Activated T-helper 1 cell treated with anti-CD3 and anti-CD28 coated beads, Interleukin-2, amount 50 U/mL, for 16 hours (primary cell): ENCODE results near the gene CACTIN.
"Not testable (repeated sequence)": the region's sequence is repeated elsewhere in the genome, so short reads cannot be mapped to it uniquely, and the experiment has no call there.

ENCODE experiments used
- DNase-seq, 2 donors: peaks; one replicate each; pipeline ENCODE4 v3.0.0-alpha.2; 2020; ENCODE audit warnings: low read depth in 1 of 2, low spot score in 1 of 2

The CACTIN gene

GRCh38 chr19:3663838-3664237, 37.2 kb upstream of the CACTIN start:
- no peak for DNase-seq

DNA sequence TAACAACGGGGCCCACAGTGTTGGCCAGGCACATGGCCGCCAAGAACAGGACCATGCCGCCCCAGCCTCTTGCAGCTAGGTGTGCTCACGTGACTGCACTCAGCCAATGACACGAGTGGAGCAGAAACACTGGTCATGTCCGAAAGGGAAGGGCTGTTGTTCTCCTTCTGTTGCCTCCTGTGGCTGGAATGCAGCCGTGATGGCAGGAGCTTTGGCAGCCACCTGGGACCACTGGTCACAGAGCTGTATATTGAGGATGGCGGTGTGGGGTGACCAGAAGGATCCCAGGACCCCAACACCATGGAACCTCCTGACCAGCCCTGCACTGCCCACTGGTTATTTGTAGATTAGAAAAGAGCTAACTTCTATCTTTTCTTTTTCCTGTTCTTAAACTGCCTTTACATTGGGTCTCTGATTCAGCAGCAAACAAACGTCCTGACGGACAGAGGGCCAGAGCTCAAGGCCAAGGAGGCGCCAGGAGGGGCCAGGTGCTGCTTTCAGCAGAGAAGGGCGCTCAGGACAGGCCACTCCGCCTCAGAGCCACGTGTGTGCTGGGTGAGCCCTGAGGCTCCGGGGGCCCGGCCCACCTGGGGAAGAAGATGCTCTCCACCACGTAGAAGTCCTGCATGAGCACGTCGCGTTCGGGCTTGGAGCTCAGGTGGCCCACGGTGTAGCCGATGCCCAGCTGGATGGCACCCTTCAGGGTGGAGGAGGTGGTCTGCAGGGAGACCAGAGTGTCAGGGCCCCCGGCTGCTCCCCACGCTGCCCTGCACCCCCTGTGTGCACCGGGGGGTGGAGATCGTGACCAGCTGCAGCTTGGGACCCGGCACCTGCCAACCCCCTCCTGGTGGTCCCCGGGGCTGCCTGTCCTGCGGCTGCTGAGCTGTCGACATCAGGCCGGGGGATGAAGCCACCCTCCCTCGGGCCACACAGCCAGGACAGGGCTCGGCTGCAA, 35.0 kb upstream of the CACTIN start:
- no peak for DNase-seq

- no peak for DNase-seq
Measured at GRCh38 chr19:3660493-3661219, 34.1 kb upstream of the CACTIN start.

DNA sequence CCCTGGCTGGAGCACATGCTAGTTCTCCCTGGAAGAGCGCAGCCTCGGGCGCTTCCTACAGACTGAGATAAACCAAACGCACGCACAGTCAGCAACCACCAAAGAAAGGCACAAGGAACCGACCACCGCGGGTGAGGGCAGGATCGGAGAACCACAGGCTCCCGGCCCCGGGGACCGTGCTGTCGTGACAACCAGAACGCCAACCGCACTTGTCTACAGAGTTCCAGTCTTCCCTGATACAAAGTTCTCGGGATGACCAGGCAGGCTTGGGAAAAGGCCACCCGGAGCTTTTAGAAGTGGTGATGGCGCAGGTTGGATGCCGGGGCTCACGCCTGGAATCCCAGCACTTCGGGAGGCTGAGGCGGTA, 33.1 kb upstream of the CACTIN start:
- no peak for DNase-seq

DNA sequence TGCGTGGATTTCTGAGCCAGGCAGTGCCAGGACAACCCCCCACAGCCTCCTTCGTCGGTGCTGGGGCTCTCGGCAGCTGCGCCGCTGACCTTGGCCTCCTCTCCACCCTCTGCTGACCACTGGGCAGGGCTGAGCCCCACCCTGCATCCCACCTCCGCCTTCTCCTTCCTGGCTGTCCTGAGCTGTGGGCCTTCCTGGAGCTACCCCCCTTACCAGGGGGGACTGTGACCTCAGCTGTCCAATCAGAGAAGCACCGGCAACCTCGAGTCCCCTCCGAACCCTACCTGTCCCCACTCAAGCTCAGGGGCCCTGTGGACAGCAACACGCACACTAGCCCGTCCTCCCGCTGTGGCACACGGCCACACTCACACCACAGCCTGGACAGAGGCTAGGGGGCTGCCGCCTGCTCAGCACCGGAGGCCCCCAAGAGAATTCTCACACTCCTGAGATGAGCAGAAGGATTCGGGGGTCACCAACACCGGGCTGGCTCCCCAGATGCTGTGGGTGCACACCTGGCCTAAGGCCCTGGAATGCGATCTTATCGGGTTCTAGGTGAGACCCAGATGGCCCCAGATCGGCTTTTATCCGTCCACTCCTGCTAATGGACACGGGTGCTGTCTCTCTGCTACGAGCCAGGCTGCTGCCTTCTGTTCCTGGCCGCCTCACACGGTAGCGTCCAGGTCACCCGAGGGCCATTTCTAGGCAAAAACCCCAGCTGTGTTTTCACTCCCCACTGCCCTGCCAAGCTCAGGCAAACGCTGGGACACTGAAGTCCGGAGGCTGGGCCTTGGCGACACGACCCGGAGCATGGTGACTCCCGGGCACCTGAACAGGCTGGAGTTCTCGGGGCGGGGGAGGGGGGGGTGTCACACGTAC, 32.5 kb upstream of the CACTIN start:
- DNase-seq: no peak

DNA sequence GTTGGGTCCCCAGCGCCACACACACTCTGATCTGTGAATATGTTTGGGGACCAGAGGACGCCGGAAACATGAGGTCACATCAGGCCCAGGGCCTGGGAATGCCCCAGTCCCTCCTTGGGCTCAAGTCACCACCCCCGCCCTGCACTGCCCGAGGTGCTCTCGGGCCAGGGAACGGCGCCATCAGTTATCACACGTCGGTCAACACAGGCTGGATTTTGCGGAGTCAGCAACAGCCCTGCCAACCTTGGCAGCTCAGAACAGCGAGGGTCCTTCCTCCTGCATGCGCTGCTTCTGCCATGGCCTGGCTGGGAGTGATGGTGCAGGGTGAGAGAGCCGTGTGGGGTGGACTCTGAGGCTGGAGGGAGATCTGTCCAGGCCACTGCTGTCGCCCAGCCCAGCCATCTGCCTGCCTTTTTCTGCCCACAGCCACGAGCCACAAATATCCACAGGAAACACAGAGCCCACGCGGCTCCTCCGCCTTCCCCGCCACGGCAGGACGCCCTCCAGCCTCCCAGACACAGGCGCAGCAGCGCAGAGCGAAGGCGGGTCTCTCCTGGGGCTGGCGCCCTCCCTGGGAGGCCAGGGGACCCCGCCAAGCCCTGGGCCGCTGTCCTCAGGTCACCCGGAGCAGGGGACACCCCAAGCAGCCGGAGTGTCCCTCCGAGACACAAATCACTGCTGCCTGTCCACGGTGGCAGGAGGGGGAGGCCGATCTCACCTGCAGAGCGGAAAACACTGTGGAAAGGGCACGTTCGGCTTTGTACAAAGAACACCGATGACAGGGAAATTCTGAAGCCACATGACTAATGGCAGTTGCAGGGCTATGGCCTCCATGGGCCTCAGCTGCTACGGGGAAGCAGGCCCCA, 31.6 kb upstream of the CACTIN start:
- DNase-seq: no peak

GRCh38 chr19:3657395-3657769, 30.8 kb upstream of the CACTIN start:
- DNase-seq: no peak

DNA sequence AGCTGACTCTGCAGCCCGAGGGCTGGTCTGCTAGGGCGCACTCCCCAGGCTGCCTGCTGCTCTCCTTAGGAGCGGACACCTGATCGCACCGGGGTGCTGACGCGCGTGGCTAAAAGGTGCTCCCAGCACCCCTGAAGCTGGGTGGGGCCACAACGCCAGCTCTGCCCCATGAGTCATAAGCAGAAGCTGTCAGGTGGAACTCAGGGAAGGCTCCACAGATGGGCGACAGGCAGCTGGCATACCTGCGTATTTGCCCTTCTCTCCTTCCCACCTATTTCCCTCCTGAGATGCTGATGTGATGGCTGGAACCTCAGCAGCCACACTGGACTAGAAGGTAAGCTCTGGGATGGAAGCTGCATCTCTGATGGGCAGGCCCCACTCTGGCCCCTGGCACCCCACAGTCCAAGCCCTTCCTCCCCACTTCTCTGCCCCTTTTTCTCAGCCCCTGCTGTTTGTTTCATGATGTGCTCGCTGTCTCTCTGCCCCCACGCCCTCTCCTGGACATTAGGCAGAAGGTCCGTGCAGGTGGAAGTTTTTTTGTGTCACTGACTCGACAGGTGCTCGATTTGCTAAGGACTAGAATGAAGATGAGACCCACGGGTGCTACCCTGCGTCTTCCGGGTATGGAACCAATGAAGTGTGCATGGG, 30.3 kb upstream of the CACTIN start:
- no peak for DNase-seq

DNA sequence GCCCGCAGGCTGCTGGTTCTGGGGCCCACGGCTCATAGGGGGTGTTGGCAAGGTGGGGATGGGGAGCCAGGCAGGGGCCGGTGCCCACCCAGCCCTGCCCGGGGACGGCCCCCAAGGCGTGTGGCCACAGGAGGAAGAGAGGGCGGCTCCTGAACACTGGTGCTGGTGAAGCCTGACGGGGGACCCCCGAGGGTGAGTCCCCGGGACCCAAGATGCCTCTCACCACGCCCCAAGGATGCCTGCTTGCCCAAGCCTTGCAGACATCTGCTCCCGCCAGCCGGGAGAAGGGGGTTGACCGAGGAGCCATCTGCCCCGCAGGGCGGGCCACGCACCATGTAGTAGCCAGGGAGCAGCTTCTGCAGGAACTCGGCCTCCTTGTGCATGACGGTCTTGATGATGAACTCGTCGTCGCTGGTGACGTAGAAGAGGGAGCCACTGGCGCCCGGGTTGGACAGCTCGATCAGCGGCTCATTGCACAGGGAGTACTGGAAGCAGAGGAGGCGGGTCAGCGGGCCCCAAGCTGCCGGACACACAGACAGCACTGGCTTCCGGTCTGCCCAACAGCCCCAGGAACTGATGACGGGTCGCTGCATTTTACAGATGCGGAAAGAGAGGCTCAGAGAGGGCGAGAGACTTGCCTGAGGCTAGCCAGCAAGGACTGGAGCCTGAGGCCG, 29.6 kb upstream of the CACTIN start:
- DNase-seq: no peak

DNA sequence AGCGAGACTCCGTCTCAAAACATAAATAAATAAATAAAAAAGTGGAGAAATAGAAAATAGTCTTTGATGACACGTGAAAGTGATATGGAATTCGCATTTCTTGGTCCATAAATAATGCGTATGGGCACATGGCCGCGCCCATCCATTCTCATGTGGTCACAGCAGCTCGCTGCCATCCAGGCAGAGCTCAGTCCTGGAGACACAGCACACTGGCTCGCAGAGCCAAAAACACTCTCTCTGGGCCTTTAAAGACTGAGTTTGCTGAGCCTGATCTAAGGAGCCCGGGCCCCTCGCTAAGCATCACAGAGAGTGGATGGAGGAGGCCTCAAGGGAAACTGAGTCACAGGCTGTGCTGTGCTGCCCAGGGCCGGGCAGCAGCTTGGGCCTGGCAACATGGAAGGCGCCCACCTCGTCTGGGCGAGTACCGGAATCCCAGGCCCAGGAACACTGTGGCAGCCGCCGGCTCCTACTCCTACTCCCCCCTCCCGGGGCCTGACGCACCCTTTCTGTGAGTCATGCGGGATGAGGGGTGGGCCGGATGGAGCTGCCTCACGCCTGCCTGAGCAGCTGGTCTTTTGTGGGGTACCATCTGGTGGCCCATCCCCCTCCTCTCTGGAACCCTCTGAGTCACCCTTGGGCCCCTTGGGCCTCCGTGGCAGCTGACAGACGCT, 28.9 kb upstream of the CACTIN start:
- no peak for DNase-seq

DNA sequence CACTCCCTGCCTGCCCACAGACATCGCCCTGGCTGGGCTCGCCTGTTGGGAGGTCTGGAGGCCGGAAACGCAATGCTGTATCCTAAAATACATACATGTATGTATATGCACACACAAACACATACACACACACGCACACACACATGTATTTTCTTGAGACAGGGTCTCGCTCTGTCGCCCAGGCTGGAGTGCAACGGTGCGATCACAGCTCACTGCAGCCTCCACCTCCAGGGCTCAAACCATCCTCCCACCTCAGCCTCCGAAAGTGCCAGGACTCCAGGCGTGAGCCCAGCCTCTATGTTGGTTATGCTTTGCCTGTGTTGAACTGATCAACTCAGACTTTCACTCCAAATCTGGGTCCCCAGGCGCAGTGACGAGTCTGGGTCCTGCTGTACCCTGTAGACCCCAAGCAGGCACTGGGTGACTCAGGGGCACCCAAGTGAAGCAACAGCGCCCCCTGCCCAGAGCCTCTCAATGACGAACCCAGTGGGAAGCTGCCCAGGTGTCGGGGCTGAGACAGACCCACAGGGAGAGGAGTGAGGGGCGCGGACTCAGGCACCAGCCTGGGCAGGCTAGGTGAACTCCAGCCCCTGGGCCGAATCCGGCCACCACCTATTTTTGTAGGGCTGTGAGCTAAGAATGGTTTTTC, 27.4 kb upstream of the CACTIN start:
- DNase-seq: no peak

DNA sequence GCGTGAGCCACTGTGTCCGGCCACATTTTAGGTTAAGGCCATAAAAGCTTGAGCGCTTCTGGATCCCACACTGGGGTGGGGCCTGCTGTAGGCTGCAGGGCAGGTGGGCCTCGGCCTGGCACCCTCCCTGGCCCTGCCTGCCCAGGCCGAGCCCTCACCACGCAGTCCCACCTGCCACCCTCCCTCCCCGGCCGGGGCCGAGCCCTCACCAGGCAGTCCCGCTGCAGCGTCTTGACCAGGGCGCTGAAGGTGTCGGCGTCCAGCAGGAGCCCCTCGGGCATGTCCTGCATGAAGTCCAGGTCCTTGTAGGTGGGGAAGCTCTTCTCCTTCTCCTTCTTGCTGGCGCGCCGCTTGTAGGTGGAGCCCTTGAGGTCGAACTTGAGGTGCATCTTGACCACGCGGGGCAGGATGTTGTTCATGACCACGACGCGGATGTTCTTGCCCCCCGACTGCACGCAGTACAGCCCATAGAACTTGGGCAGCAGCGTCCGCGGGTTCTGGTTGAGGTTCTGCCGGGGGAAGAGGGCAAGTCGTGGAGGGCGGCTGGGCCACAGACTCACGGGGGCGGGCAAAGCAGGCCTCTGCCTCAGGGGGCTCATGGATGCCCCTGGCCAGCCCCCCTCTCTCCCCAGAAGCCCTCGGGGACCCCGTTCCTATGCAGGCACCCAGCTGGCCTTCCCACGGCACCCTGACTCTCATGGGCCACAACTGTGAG, 26.6 kb upstream of the CACTIN start:
- no peak for DNase-seq

- no peak for DNase-seq
Measured at GRCh38 chr19:3652422-3652821, 25.8 kb upstream of the CACTIN start.

DNA sequence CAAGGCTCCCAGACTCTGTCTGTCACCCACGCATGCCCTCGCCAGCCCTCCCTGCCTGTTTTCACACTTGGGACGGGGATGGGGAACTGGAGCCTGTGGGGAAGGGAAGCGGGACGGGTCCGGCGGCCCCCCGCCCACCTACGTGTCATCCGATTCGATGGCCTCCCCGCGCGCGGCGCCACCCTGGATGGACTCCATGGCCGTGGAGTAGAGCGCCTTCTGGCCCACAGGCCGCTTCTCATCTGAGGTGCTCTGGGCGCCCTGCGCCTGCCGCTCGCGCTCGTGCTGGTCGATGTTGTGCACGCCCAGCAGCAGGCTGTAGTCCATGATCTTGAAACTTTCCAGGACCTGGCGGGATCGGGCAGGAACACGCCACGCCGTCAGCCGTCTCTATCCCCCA, 25.1 kb upstream of the CACTIN start:
- no peak for DNase-seq

GRCh38 chr19:3649888-3650287, 23.3 kb upstream of the CACTIN start:
- no peak for DNase-seq

GRCh38 chr19:3648037-3648905, 21.7 kb upstream of the CACTIN start:
- no peak for DNase-seq

GRCh38 chr19:3647102-3647501, 20.5 kb upstream of the CACTIN start:
- not testable (repeated sequence) for DNase-seq
